ENCODE results near the gene SLC23A3. TPM values are rescaled to one million over a fixed set of nuclear protein-coding genes. Genes with fewer than 3 reads are reported as not detected.
A peak's percentile ranks its signal among the peaks of the same experiment; 100 is the strongest.

Gene SLC23A3
- total and polyA plus RNA-seq, 10 of the 15 experiments (the other 5 are each of a cell fraction or from before 2014, with no cell fraction given), result 0.07 to 1.0 (median 0.40) TPM; not detected in 1

GRCh38 chr2:219175928-219176817, 6.3 kb upstream of the SLC23A3 start:
- H3K9me3 ChIP-seq (replicated peaks; ENCODE audit: control insufficient read depth, insufficient read depth, low read length), result no peaks in the 10 kb centered on the region
- peaks cover 32% of the 10 kb centered on the region for H3K79me2 ChIP-seq (ENCODE audit: control insufficient read depth, insufficient read depth, low read length)
- ATAC-seq (peak; percentile 79), DNase-seq (ENCODE audit: low read depth, low spot score) (no peak), FAIRE-seq (no peak)
- intact Hi-C loops (cut with micrococcal nuclease; ENCODE audit: unreplicated experiment) (loop anchor here (1.0 to 5.0 kb wide), 6 partner anchors 16 to 211 kb away; partner anchors contain the start of genes DNAJB2, DNPEP, NHEJ1 and TUBA4A), in situ Hi-C loops (cut with MboI) (no loop called here)
- CTCF ChIA-PET, result interaction anchor here (0.6 to 3.9 kb wide), 25 partner anchors 9 to 365 kb away, joined by 3 to 52 read pairs (median 5); partner anchors contain the start of genes DNAJB2, GLB1L, NHEJ1 and STK16
- BruUV-seq (replicated peaks), result TSS peak; percentile 55
- peaks cover 6 to 9% of the 10 kb centered on the region in 2 experiments for H3K36me3 ChIP-seq (ENCODE audit: control insufficient read depth in 2 of 2, insufficient read depth in 2 of 2, low read length in 1 of 2)
- H3K27me3 ChIP-seq (replicated peaks in 1 of 2; ENCODE audit: control insufficient read depth in 2 of 2, insufficient read depth in 2 of 2, low read length in 1 of 2), result no peaks in the 10 kb centered on the region
- H3K4me3 ChIP-seq, result peak overlapping the region; percentile 83
- POLR2A ChIA-PET, result interaction anchor here (0.6 to 5.0 kb wide), 16 partner anchors 28 to 280 kb away, joined by 3 to 47 read pairs (median 8); partner anchors contain the start of genes ABCB6, ANKZF1, ATG9A and DNAJB2
- peaks cover 10% of the 10 kb centered on the region for H3K4me1 ChIP-seq (ENCODE audit: control insufficient read depth, insufficient read depth, low read length)
- H3K27ac ChIP-seq (ENCODE audit: control insufficient read depth, insufficient read depth), result peak overlapping the region; percentile 98
- H3K4me2 ChIP-seq (ENCODE audit: control insufficient read depth, insufficient read depth), result peak overlapping the region; percentile 89
- RAD21 ChIA-PET (ENCODE audit: unreplicated experiment), result interaction anchor here (0.7 to 3.7 kb wide), 9 partner anchors 17 to 125 kb away, joined by 4 to 25 read pairs (median 6); partner anchors contain the start of genes DNAJB2 and ZFAND2B
- H4K20me1 ChIP-seq (ENCODE audit: control insufficient read depth, insufficient read depth), result no peaks in the 10 kb centered on the region
- peak overlapping the region; percentile 97 for H3K9ac ChIP-seq (ENCODE audit: control insufficient read depth, insufficient read depth, low read length)
- SMC1A ChIA-PET (ENCODE audit: uncharacterized antibody, unreplicated experiment), result interaction anchor here (0.7 to 2.5 kb wide), 15 partner anchors 10 to 203 kb away, joined by 3 to 14 read pairs (median 7); partner anchors contain the start of genes ABCB6, ANKZF1, ATG9A and DNAJB2
- WGBS (ENCODE audit: insufficient coverage, insufficient replicate concordance, low lambda C conversion rate, missing lambda C conversion rate), result 1% methylated on average over 43 of the region's 45 CpGs
- peak overlapping the region; percentile 82 for H2AFZ ChIP-seq (ENCODE audit: control insufficient read depth, low read depth, low read length)
- TF ChIP-seq SPI1 (IDR thresholded peaks at IDR 0.05; ENCODE audit: borderline replicate concordance, insufficient read depth, low read depth, low read length), result peak; percentile 94
- TF ChIP-seq PRDM15 (CRISPR knock-in tag; IDR thresholded peaks at IDR 0.05), result no peak
- no peak for TF ChIP-seq TARDBP (IDR thresholded peaks at IDR 0.05; ENCODE audit: borderline replicate concordance)
- TF ChIP-seq NBN (IDR thresholded peaks at IDR 0.05), result 0 out of 2 replicates have a peak, but pooled peaks have one; percentile 38
- no peak for TF ChIP-seq MEF2A (IDR thresholded peaks at IDR 0.05; ENCODE audit: insufficient read depth, low read depth, low read length)
- TF ChIP-seq IRF4 (IDR thresholded peaks at IDR 0.05; ENCODE audit: low read depth, low read length), result 0 out of 2 replicates have a peak, but pooled peaks have one; percentile 18
- TF ChIP-seq LARP7 (IDR thresholded peaks at IDR 0.05), result no peak
- no peak for TF ChIP-seq YBX1 (IDR thresholded peaks at IDR 0.05)
- TF ChIP-seq E4F1 (IDR thresholded peaks at IDR 0.05; ENCODE audit: borderline replicate concordance, partially characterized antibody), result no peak
- TF ChIP-seq MLLT1 (IDR thresholded peaks at IDR 0.05), result peak; percentile 11; the same call in 1 of the 2 replicates
- peak; percentile 88 for TF ChIP-seq PAX5 (IDR thresholded peaks at IDR 0.05; ENCODE audit: borderline replicate concordance, low read depth, low read length)
- TF ChIP-seq USF2 (IDR thresholded peaks at IDR 0.05; ENCODE audit: borderline replicate concordance, low read depth, low read length), result no peak
- TF ChIP-seq NRF1 (conservative IDR thresholded peaks at IDR 0.05; ENCODE audit: low read depth, low read length), result no peak
